Gastroesophageal sphincter (tissue), 4 donors: ENCODE results near the gene RUNX2. TPM values are rescaled to one million over a fixed set of nuclear protein-coding genes. Genes with fewer than 3 reads are reported as not detected.

Experiments
- ATAC-seq: fragments of 150-250 bp; one replicate; pipeline ENCODE4 v1.9.1; 2016; ENCODE audit warnings: mild to moderate bottlenecking, moderate library complexity
- H3K27ac ChIP-seq, 4 donors: fragments of 200-600 bp; sonication (generic) in 3 of 4; 1 replicate in 3 of 4; 2 replicates in 1 of 4; pipeline ENCODE4 v1.5.1; 2016 to 2019
- H3K27me3 ChIP-seq: fragments of 200-600 bp; sonication (generic); one replicate; pipeline ENCODE4 v1.5.1; 2019
- H3K36me3 ChIP-seq, 2 donors: fragments of 200-600 bp; sonication (generic); one replicate each; pipeline ENCODE4 v1.5.1; 2019; ENCODE audit warnings: control low read depth in 1 of 2
- H3K4me1 ChIP-seq, 3 donors: fragments of 200-600 bp; sonication (generic); 1 replicate in 2 of 3; 2 replicates in 1 of 3; pipeline ENCODE4 v1.5.1; 2016 to 2019; ENCODE audit warnings: control low read depth in 2 of 3
- H3K4me3 ChIP-seq, 2 donors: fragments of 200-600 bp; sonication (generic); one replicate each; pipeline ENCODE4 v1.5.1; 2019; ENCODE audit warnings: mild to moderate bottlenecking in 1 of 2, moderate library complexity in 1 of 2
- H3K9me3 ChIP-seq, 3 donors: fragments of 200-600 bp; sonication (generic); one replicate each; pipeline ENCODE4 v1.5.1; 2017 to 2019; ENCODE audit warnings: control low read depth in 2 of 3
- EP300 ChIP-seq: sonication (generic); formaldehyde crosslinking; IDR thresholded peaks from one replicate; pipeline ENCODE4 v1.6.1; 2017; ENCODE audit warnings: antibody characterized with exemption, mild to moderate bottlenecking
- POLR2A ChIP-seq, 2 donors: fragments of 450-650 bp; IDR thresholded peaks; one replicate each; pipeline ENCODE4 v1.6.1; 2017; ENCODE audit warnings: antibody characterized with exemption in 2 of 2, mild to moderate bottlenecking in 2 of 2, moderate library complexity in 1 of 2
- POLR2AphosphoS5 ChIP-seq: sonication (generic); formaldehyde crosslinking; IDR thresholded peaks from one replicate; pipeline ENCODE4 v1.6.1; 2017; ENCODE audit warnings: antibody characterized with exemption
- WGBS, 2 donors: methylation state at CpG; one replicate each; pipeline ENCODE4 v1.1.5; 2018; ENCODE audit warnings: low coverage in 1 of 2; 5-methylcytosine and 5-hydroxymethylcytosine counted together
- total RNA-seq, 4 donors: library from RNA; depleted of rRNA; stranded (reverse); fragments of >200 nt; gene quantifications; one replicate each; pipeline ENCODE4 v1.1.0, GENCODE V29; 2016
- TF ChIP-seq, protein P1 (sequence below), 4 experiments: fragments of 200-600 bp in 2 of 4; fragments of 450-650 bp in 2 of 4; sonication (generic) in 1 of 4; IDR thresholded peaks; one replicate each; pipeline ENCODE4 v1.5.1; 2017 to 2019; ENCODE audit warnings: antibody characterized with exemption in 4 of 4, mild to moderate bottlenecking in 2 of 4, moderate library complexity in 2 of 4

The RUNX2 gene
- total RNA-seq, 4 donors from 2014 or later, result 0.16 to 0.94 (median 0.65) TPM

DNA sequence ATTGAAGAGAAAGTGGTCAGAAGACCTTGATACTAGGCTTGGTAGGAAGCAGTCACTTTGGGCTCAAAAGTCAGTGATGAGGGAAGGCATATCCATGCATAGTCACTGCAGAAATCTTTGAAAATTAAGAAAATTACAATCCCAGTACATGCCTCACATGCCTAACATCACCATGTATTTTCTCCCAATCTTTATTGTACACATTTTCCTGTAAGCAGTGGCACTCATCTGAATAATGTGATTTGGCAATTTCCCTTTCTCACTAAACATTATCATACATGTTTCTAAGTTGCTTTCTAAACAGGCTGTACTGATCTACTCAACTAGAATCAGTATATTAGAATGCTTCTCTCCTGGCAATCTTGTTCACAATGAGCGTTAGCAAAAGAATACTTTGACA is 330.3 kb downstream of the RUNX2 start:
- H3K4me3 ChIP-seq, result no peak overlapping the region
- TF ChIP-seq POLR2A (IDR thresholded peaks at IDR 0.05) (no peak), POLR2AphosphoS5 (no peak), EP300 (no peak)
- TF ChIP-seq, protein P1, sequence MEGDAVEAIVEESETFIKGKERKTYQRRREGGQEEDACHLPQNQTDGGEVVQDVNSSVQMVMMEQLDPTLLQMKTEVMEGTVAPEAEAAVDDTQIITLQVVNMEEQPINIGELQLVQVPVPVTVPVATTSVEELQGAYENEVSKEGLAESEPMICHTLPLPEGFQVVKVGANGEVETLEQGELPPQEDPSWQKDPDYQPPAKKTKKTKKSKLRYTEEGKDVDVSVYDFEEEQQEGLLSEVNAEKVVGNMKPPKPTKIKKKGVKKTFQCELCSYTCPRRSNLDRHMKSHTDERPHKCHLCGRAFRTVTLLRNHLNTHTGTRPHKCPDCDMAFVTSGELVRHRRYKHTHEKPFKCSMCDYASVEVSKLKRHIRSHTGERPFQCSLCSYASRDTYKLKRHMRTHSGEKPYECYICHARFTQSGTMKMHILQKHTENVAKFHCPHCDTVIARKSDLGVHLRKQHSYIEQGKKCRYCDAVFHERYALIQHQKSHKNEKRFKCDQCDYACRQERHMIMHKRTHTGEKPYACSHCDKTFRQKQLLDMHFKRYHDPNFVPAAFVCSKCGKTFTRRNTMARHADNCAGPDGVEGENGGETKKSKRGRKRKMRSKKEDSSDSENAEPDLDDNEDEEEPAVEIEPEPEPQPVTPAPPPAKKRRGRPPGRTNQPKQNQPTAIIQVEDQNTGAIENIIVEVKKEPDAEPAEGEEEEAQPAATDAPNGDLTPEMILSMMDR (IDR thresholded peaks at IDR 0.05), result no peak
- no peaks in the 10 kb centered on the region for H3K36me3 ChIP-seq
- H3K9me3 ChIP-seq, result no peaks in the 10 kb centered on the region
- ATAC-seq, result no peak
- H3K4me1 ChIP-seq, result peaks cover 0 to 4% (median 0%) of the 10 kb centered on the region in 3 donors
- no peak overlapping the region for H3K27ac ChIP-seq
- 94% methylated on average over 1 of the region's 1 CpG; no CpG with 5 or more reads in 1 of the 2 donors for WGBS, 2 donors
- H3K27me3 ChIP-seq, result peaks cover 45% of the 10 kb centered on the region

DNA sequence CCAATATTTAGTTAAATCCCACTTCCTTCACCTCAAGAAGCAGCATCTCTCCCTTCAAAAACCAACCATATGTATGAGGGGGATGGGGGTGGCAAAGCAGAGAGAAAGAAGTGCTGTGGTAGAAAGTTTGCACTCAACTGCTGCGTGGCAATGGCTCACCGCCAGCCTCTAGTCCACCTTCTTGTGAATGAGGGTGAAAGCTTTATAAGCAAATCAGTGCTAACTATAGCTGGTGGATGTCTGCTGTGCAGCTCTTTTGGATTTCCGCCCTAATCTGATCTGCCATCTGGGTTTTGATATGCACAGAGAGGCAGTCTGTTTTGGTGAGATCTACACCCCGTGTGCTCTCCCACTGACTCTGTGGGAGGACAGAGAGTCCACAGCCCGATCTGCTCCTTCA is 330.8 kb downstream of the RUNX2 start:
- H3K27me3 ChIP-seq, result peaks cover 50% of the 10 kb centered on the region
- WGBS, 2 donors, result 50 to 60% methylated on average over 2 to 3 of the region's 5 CpGs
- TF ChIP-seq, protein P1 (IDR thresholded peaks at IDR 0.05), result no peak
- no peak for TF ChIP-seq EP300
- no peak for TF ChIP-seq POLR2A (IDR thresholded peaks at IDR 0.05)
- TF ChIP-seq POLR2AphosphoS5, result no peak

DNA sequence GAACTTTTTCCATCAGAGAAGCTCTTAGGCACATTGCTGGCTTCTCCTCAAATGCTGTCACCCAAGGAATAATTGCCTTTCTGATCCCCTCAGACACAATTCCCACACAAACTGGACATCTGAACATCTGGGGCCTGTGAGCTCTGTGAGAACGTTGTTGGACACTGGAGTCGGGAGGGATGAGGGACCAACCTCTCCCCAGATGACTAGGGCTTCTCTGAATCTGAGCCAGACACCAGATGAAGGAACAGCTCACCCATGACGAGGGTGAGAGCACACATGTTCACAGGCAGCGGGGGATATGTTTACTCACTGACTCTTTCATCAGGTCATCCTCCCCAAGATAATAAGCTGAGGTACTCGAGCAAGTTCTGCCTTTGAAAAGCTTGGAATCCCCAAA is 333.5 kb downstream of the RUNX2 start:
- ATAC-seq, result no peak
- Histone ChIP-seq H3K36me3 (no peaks in the 10 kb centered on the region), H3K9me3 (no peaks in the 10 kb centered on the region), H3K27me3 (peaks cover 52% of the 10 kb centered on the region), H3K27ac (no peak overlapping the region), H3K4me3 (no peak overlapping the region), H3K4me1 (peaks cover 0 to 13% (median 0%) of the 10 kb centered on the region in 3 donors)
- WGBS, 2 donors, result 40% methylated on average over 1 of the region's 5 CpGs; no CpG with 5 or more reads in 1 of the 2 donors
- TF ChIP-seq, protein P1 (IDR thresholded peaks at IDR 0.05), result no peak
- TF ChIP-seq POLR2A (IDR thresholded peaks at IDR 0.05) (no peak), EP300 (no peak), POLR2AphosphoS5 (no peak)

More for the DNA sequence above, 330.8 kb downstream of the RUNX2 start:
- ATAC-seq, result no peak
- H3K27ac ChIP-seq, result no peak overlapping the region
- no peaks in the 10 kb centered on the region for H3K9me3 ChIP-seq
- no peaks in the 10 kb centered on the region for H3K36me3 ChIP-seq
- H3K4me3 ChIP-seq, result no peak overlapping the region
- peaks cover 0 to 9% (median 0%) of the 10 kb centered on the region in 3 donors for H3K4me1 ChIP-seq

DNA sequence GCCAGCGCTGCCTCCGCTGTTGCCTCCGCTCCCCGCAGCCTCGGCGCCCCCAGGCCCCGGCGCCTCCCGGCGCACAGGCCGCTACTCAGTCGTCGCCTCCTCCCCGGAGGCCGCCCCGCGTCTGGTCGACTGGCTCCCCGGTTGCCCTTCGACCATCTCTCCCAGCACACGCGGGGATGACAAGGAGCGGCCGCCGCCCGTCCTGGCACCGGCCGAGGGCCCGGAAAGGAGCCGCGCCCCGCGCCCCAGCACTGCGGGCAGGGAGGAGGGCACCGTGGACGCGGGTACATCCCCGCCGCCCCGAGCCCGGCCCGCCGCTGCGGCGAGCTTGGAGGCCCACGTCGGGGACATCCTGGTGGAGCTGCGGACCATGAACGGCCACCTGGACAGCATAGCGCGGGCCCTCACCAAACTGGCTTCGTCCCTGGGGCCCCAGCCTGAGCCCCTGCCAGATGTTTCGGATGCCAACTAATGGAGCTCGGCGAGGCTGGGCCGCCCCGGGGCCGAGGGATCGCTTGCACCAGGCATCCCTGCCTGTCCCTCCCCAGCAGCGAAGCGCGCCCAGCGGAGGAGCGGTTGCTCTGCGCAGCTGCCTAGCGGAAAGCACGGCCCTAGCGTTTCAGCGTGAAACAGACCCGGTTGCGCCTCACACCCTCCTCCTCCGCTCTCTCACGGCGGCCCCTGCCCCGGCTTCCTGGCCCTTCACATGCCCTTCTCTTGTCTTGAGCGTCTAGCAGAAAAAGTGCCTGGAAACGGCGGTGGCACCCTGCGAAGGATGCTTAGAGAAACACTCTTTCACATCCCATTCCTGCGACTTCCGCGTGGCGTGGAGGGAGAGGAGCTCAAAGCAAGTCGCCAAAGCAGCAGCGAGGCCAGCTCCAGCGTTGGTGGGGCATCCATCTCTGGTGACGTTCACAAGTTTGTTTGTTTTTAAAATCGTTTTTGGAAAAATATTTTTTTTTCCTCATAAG is 335.4 kb downstream of the RUNX2 start:
- no peak for ATAC-seq
- TF ChIP-seq, protein P1 (IDR thresholded peaks at IDR 0.05), result no peak
- no peak for TF ChIP-seq POLR2A (IDR thresholded peaks at IDR 0.05)
- no peak for TF ChIP-seq POLR2AphosphoS5
- TF ChIP-seq EP300, result no peak
- no peaks in the 10 kb centered on the region for H3K36me3 ChIP-seq
- 14 to 23% methylated on average over 9 to 11 of the region's 88 CpGs for WGBS, 2 donors
- peaks cover 0 to 13% (median 0%) of the 10 kb centered on the region in 3 donors for H3K4me1 ChIP-seq
- no peak overlapping the region for H3K27ac ChIP-seq
- H3K9me3 ChIP-seq, result no peaks in the 10 kb centered on the region
- H3K27me3 ChIP-seq, result peaks cover 58% of the 10 kb centered on the region
- H3K4me3 ChIP-seq, result peak overlapping the region in 1 of 2 donors; percentile 30
